ENCODE data around the gene MYO10. TPM values are rescaled to one million over a fixed set of nuclear protein-coding genes. Genes with fewer than 3 reads are reported as not detected.

MYO10 gene
- total and polyA plus RNA-seq, 2 of the 8 experiments (the other 6 are each of a cell fraction or from before 2014, with no cell fraction given): 21.5 to 107 TPM

- Histone ChIP-seq H3K23ac (ENCODE audit: insufficient read length) (no peak overlapping the region), H4K5ac (ENCODE audit: insufficient read length, low read depth, low read length) (no peak overlapping the region), H3K56ac (replicated peaks; ENCODE audit: insufficient read length, low read depth, low read length) (no peak overlapping the region), H4K8ac (ENCODE audit: extremely low read depth, insufficient read depth, low read length) (no peak overlapping the region), H2BK15ac (ENCODE audit: low read length) (no peak overlapping the region), H3K4me1 (replicated peaks in 1 of 4; ENCODE audit: control insufficient read depth in 3 of 4, insufficient read depth in 4 of 4, low read length in 3 of 4) (peaks cover 0 to 3% (median under 1%) of the 10 kb centered on the region in 4 experiments; a peak in 2 of 7 replicates), H3K4me2 (ENCODE audit: insufficient read depth in 1 of 2, low read depth in 2 of 2, low read length in 2 of 2) (no peak overlapping the region), H3K36me3 (ENCODE audit: control insufficient read depth in 2 of 4, insufficient read depth in 4 of 4, low read length in 3 of 4) (no peaks in the 10 kb centered on the region), H3K18ac (ENCODE audit: extremely low read depth, low read length) (no peak overlapping the region), H2BK120ac (replicated peaks; ENCODE audit: low read depth, low read length) (no peak overlapping the region), H2AK5ac (ENCODE audit: low read depth, low read length) (no peak overlapping the region), H2BK12ac (ENCODE audit: low read depth, low read length) (no peak overlapping the region), H3K27ac (ENCODE audit: low read depth, low read length) (no peak overlapping the region), H3K9ac (replicated peaks in 1 of 4; ENCODE audit: extremely low read depth in 1 of 4, low read depth in 3 of 4, low read length in 3 of 4) (no peak overlapping the region), H3K27me3 (replicated peaks in 1 of 4; ENCODE audit: control insufficient read depth in 3 of 4, extremely low read depth in 1 of 4, insufficient read depth in 3 of 4, low read length in 3 of 4) (no peaks in the 10 kb centered on the region), H3K79me2 (ENCODE audit: control insufficient read depth in 1 of 2, insufficient read depth in 2 of 2, low read length in 2 of 2) (peaks cover 0 to 13% of the 10 kb centered on the region in 2 experiments; a peak in 2 of 4 replicates), H3K4ac (replicated peaks; ENCODE audit: insufficient read length, low read depth, low read length) (no peak overlapping the region), H3K4me3 (ENCODE audit: extremely low read depth in 1 of 4, insufficient read depth in 2 of 4, low read depth in 3 of 4, low read length in 4 of 4) (no peak overlapping the region), H3K79me1 (ENCODE audit: low read depth, low read length) (no peaks in the 10 kb centered on the region), H3K9me3 (ENCODE audit: insufficient read depth in 2 of 2, low read depth in 1 of 2, low read length in 1 of 2) (no peaks in the 10 kb centered on the region; a peak in 1 of 4 replicates), H4K91ac (replicated peaks; ENCODE audit: insufficient read length, low read length) (no peak overlapping the region), H3K14ac (ENCODE audit: insufficient read length) (no peak overlapping the region), H2AFZ (ENCODE audit: low read length) (no peak overlapping the region), H3K23me2 (ENCODE audit: low read depth, low read length) (no peaks in the 10 kb centered on the region), H2BK20ac (ENCODE audit: low read length) (no peak overlapping the region), H4K20me1 (replicated peaks in 1 of 2; ENCODE audit: control insufficient read depth in 1 of 2, insufficient read depth in 2 of 2, low read length in 2 of 2) (no peaks in the 10 kb centered on the region), H2BK5ac (ENCODE audit: low read depth, low read length) (no peak overlapping the region)
- no peak for DNase-seq (ENCODE audit: low read depth in 1 of 2, low spot score in 2 of 2)
- POLR2A ChIA-PET (ENCODE audit: partially characterized antibody): no interaction called here
- 81% methylated on average over 8 of the region's 8 CpGs; no CpG with 5 or more reads in 1 of the 2 experiments for WGBS, 2 experiments (ENCODE audit: extremely low coverage in 1 of 2, insufficient coverage in 1 of 2, insufficient read length in 1 of 2, insufficient replicate concordance in 2 of 2, low coverage in 1 of 2, low lambda C conversion rate in 2 of 2, missing lambda C conversion rate in 1 of 2)
- CTCF ChIA-PET (ENCODE audit: partially characterized antibody): interaction anchor here (0.7 to 1.6 kb wide), 5 partner anchors 8 to 390 kb away, joined by 3 to 11 read pairs (median 3); no protein-coding TSS in a partner anchor
- FAIRE-seq: no peak
- TF ChIP-seq TAF1 (IDR thresholded peaks at IDR 0.05; ENCODE audit: low read depth, low read length) (no peak), MAFK (IDR thresholded peaks at IDR 0.05; ENCODE audit: low read depth, low read length) (no peak), TBP (IDR thresholded peaks at IDR 0.05; ENCODE audit: low read depth, low read length) (no peak), POLR2AphosphoS5 (IDR thresholded peaks at IDR 0.05; ENCODE audit: low read depth, low read length) (no peak), ASH2L (IDR thresholded peaks at IDR 0.05; ENCODE audit: low read length) (no peak), MAX (IDR thresholded peaks at IDR 0.05) (no peak), TEAD4 (IDR thresholded peaks at IDR 0.05; ENCODE audit: low read depth, low read length) (no peak), EZH2 (IDR thresholded peaks at IDR 0.05; ENCODE audit: low read depth, low read length, severe bottlenecking) (no peak), KDM4A (IDR thresholded peaks at IDR 0.05; ENCODE audit: low read depth, low read length, severe bottlenecking) (no peak), SP2 (IDR thresholded peaks at IDR 0.05; ENCODE audit: low read length) (no peak), TCF12 (IDR thresholded peaks at IDR 0.05; ENCODE audit: low read depth, low read length) (no peak), RNF2 (IDR thresholded peaks at IDR 0.05; ENCODE audit: borderline replicate concordance, low read depth, low read length, missing control alignments, poor library complexity, severe bottlenecking) (no peak), TAF7 (optimal IDR thresholded peaks at IDR 0.05; ENCODE audit: borderline replicate concordance, low read depth, low read length) (no peak), SP4 (IDR thresholded peaks at IDR 0.05; ENCODE audit: low read length) (no peak), GTF2F1 (IDR thresholded peaks at IDR 0.05; ENCODE audit: borderline replicate concordance, low read depth, low read length) (no peak)
Measured at GRCh38 chr5:16799796-16800195, 136.3 kb downstream of the MYO10 start.
